ENCODE data around the gene TMEM184B.

The TMEM184B gene

GRCh38 chr22:38205261-38206128 is 67.3 kb downstream of the TMEM184B start:
- Histone ChIP-seq H3K79me2 (ENCODE audit: control insufficient read depth, low read length) (no peaks in the 10 kb centered on the region), H3K9me2 (replicated peaks; ENCODE audit: control insufficient read depth, low read length) (no peaks in the 10 kb centered on the region), H3K9me3 (ENCODE audit: control insufficient read depth, insufficient read depth, low read length) (no peaks in the 10 kb centered on the region), H3K4me2 (ENCODE audit: low read length) (peak overlapping the region; percentile 91; the same call in 1 of the 2 replicates), H3K4me1 (ENCODE audit: control insufficient read depth, low read length) (peaks cover 35% of the 10 kb centered on the region), H3K36me3 (ENCODE audit: control insufficient read depth, low read length) (no peaks in the 10 kb centered on the region), H3K4me3 (ENCODE audit: low read length) (no peak overlapping the region), H3K27me3 (ENCODE audit: control insufficient read depth, low read length) (peaks cover 4% of the 10 kb centered on the region; the same call in 1 of the 2 replicates), H3K27ac (ENCODE audit: low read depth, low read length) (no peak overlapping the region), H3F3A (ENCODE audit: control insufficient read depth, insufficient read depth) (peaks cover 4% of the 10 kb centered on the region; the same call in 1 of the 2 replicates), H4K20me1 (ENCODE audit: control insufficient read depth, insufficient read depth, low read depth, low read length) (peaks cover 9% of the 10 kb centered on the region; the same call in 1 of the 2 replicates)
- TF ChIP-seq, protein P1, sequence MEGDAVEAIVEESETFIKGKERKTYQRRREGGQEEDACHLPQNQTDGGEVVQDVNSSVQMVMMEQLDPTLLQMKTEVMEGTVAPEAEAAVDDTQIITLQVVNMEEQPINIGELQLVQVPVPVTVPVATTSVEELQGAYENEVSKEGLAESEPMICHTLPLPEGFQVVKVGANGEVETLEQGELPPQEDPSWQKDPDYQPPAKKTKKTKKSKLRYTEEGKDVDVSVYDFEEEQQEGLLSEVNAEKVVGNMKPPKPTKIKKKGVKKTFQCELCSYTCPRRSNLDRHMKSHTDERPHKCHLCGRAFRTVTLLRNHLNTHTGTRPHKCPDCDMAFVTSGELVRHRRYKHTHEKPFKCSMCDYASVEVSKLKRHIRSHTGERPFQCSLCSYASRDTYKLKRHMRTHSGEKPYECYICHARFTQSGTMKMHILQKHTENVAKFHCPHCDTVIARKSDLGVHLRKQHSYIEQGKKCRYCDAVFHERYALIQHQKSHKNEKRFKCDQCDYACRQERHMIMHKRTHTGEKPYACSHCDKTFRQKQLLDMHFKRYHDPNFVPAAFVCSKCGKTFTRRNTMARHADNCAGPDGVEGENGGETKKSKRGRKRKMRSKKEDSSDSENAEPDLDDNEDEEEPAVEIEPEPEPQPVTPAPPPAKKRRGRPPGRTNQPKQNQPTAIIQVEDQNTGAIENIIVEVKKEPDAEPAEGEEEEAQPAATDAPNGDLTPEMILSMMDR (IDR thresholded peaks at IDR 0.05; ENCODE audit: low read depth, low read length, poor library complexity, severe bottlenecking): no peak
- no peak for TF ChIP-seq EZH2phosphoT487 (IDR thresholded peaks at IDR 0.05; ENCODE audit: borderline replicate concordance, low read length)

DNA sequence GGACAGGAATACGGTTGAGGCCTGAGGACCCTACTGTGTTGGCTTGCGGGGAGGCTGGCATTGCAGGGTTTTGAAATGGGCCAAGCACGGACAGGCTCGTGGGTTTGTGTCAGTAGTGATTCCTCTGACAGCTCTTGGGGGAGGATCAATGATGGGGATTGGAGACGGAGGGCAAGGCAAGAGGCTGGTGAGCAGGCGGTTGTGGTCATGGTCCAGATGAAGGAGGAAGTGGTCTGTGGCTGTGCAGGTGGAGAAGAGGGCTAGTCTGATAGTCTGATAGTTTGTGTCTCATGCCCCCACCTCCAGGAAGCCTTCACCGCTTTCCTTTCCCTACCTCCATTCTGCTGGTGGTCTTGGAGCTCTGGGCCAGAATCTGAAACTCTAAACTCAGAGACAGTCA is 68.0 kb downstream of the TMEM184B start:
- no peaks in the 10 kb centered on the region for H3K36me3 ChIP-seq (ENCODE audit: control insufficient read depth, low read length)
- no peaks in the 10 kb centered on the region for H3K79me2 ChIP-seq (ENCODE audit: control insufficient read depth, low read length)
- no peak overlapping the region for H3K4me3 ChIP-seq (ENCODE audit: low read length)
- peaks cover 9% of the 10 kb centered on the region; the same call in 1 of the 2 replicates for H4K20me1 ChIP-seq (ENCODE audit: control insufficient read depth, insufficient read depth, low read depth, low read length)
- peaks cover 4% of the 10 kb centered on the region; the same call in 1 of the 2 replicates for H3K27me3 ChIP-seq (ENCODE audit: control insufficient read depth, low read length)
- H3K27ac ChIP-seq (ENCODE audit: low read depth, low read length): no peak overlapping the region
- H3K9me3 ChIP-seq (ENCODE audit: control insufficient read depth, insufficient read depth, low read length): no peaks in the 10 kb centered on the region
- H3K9me2 ChIP-seq (replicated peaks; ENCODE audit: control insufficient read depth, low read length): no peaks in the 10 kb centered on the region
- H3F3A ChIP-seq (ENCODE audit: control insufficient read depth, insufficient read depth): peaks cover 4% of the 10 kb centered on the region; the same call in 1 of the 2 replicates
- peaks cover 35% of the 10 kb centered on the region for H3K4me1 ChIP-seq (ENCODE audit: control insufficient read depth, low read length)
- TF ChIP-seq, protein P1 (IDR thresholded peaks at IDR 0.05; ENCODE audit: low read depth, low read length, poor library complexity, severe bottlenecking): no peak
- TF ChIP-seq EZH2phosphoT487 (IDR thresholded peaks at IDR 0.05; ENCODE audit: borderline replicate concordance, low read length): no peak
- peak overlapping the region; percentile 91 for H3K4me2 ChIP-seq (ENCODE audit: low read length)

DNA sequence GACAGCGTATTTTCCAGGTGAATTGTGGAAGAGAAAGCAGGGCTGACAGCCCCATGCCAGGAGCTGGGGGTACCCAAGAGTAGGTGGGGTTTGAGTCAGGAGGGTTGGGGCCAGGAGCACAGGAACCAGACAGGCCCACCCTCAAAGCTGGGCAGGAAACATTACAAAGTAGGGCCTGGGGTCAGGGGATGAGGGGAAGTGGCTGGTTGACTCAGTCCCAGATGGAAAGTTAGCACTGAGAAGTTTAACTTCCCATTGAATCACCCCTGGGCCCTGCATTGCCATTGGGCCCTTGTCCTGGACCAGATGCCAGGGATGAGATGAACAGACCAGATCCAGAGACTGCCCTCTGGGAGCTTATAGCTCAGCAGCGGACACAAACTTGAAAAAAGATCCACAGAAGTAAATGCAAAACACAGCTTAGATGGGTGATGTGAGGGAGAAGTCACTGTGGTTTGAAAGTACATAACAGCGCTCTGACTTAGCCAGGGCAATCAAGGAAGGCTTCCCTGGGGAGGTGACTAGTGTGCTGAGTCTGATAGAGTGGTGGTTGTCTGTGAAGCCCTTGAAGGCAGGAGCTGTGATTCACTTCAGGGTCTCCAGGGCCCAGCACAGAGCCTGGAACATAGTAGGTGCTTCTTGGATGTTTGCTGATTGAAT is 68.8 kb downstream of the TMEM184B start:
- Histone ChIP-seq H3K36me3 (ENCODE audit: control insufficient read depth, low read length) (no peaks in the 10 kb centered on the region), H3K27me3 (ENCODE audit: control insufficient read depth, low read length) (peaks cover 4% of the 10 kb centered on the region; the same call in 1 of the 2 replicates), H3K4me3 (ENCODE audit: low read length) (no peak overlapping the region), H3K9me3 (ENCODE audit: control insufficient read depth, insufficient read depth, low read length) (no peaks in the 10 kb centered on the region), H3K4me1 (ENCODE audit: control insufficient read depth, low read length) (peaks cover 35% of the 10 kb centered on the region), H3K79me2 (ENCODE audit: control insufficient read depth, low read length) (no peaks in the 10 kb centered on the region), H3K27ac (ENCODE audit: low read depth, low read length) (no peak overlapping the region), H3F3A (ENCODE audit: control insufficient read depth, insufficient read depth) (peaks cover 4% of the 10 kb centered on the region; the same call in 1 of the 2 replicates), H3K9me2 (replicated peaks; ENCODE audit: control insufficient read depth, low read length) (no peaks in the 10 kb centered on the region), H3K4me2 (ENCODE audit: low read length) (peak overlapping the region; percentile 91), H4K20me1 (ENCODE audit: control insufficient read depth, insufficient read depth, low read depth, low read length) (peaks cover 9% of the 10 kb centered on the region; the same call in 1 of the 2 replicates)
- no peak for TF ChIP-seq EZH2phosphoT487 (IDR thresholded peaks at IDR 0.05; ENCODE audit: borderline replicate concordance, low read length)
- TF ChIP-seq, protein P1 (IDR thresholded peaks at IDR 0.05; ENCODE audit: low read depth, low read length, poor library complexity, severe bottlenecking): no peak
